ENCODE data around the gene TEX26.

TEX26 gene

DNA sequence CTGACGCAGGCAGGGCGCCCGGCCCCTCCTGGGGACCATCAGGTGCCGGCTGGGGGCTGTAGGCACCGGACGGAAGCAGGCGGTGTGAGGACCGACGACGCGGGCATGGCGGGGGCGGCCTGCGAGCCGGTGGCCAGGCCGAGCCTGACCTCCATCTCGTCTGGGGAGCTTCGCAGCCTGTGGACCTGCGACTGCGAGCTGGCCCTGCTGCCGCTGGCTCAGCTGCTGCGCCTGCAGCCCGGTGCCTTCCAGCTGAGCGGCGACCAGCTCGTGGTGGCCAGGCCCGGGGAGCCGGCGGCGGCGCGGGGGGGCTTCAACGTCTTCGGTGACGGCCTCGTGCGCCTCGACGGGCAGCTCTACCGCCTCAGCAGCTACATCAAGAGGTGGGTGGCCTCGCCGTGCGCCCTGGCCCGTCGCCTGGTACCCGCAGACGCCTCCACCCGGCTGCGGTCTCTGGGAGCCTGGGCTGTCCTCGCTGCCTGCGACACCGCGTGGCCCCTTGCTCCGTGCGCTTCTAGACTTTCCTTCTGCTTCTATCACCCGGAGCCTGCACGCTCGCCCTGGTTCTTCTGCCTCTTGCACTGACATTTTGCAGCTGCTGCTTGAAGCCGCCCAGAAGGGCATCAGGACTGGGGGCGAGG, 25.9 kb upstream of the TEX26 start:
- no peak overlapping the region for H3K4me3 ChIP-seq (ENCODE audit: low read depth, low read length)
- no peak for DNase-seq (ENCODE audit: low read depth)
- TF ChIP-seq, protein P1, sequence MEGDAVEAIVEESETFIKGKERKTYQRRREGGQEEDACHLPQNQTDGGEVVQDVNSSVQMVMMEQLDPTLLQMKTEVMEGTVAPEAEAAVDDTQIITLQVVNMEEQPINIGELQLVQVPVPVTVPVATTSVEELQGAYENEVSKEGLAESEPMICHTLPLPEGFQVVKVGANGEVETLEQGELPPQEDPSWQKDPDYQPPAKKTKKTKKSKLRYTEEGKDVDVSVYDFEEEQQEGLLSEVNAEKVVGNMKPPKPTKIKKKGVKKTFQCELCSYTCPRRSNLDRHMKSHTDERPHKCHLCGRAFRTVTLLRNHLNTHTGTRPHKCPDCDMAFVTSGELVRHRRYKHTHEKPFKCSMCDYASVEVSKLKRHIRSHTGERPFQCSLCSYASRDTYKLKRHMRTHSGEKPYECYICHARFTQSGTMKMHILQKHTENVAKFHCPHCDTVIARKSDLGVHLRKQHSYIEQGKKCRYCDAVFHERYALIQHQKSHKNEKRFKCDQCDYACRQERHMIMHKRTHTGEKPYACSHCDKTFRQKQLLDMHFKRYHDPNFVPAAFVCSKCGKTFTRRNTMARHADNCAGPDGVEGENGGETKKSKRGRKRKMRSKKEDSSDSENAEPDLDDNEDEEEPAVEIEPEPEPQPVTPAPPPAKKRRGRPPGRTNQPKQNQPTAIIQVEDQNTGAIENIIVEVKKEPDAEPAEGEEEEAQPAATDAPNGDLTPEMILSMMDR (IDR thresholded peaks at IDR 0.05; ENCODE audit: control insufficient read depth, extremely low read depth, insufficient read depth), result no peak

DNA sequence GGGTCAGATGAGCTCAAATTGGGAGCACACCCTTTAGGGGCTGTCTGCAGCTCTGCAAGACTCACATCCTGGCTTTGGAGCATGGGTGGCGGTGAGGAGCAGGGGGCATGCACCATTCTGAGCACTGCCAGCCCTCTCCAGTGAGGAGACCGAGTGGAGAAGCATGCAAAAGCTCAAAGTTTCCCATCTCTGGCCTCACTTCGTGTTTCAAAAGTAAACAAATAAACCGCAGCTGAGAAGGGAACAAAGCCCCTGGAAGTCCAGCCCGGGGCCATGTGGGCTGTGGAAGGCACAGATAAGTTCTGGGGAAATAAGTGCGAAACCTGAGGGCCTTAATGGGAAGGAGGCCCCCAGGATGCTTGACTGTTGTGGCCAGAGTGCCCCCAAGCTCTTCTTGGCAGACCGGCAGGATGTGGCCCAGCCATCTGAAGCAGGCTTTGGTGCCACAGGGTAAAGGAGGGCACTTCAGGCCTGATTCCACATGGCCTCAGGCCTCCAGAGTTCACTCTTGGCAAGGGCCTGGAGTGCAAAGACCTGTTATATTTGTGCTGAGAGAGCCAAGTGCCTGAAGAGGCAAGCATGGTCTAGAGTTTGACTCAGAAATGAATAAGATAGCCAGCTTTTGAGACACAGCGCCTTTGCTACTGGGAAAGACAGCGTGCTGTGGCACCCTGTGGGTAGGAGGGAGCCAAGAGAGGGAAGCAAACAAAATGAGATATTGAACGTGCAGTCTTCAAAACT, 25.2 kb upstream of the TEX26 start:
- TF ChIP-seq, protein P1 (IDR thresholded peaks at IDR 0.05; ENCODE audit: control insufficient read depth, extremely low read depth, insufficient read depth), result no peak
- DNase-seq (ENCODE audit: low read depth), result no peak
- no peak overlapping the region for H3K4me3 ChIP-seq (ENCODE audit: low read depth, low read length)

DNA sequence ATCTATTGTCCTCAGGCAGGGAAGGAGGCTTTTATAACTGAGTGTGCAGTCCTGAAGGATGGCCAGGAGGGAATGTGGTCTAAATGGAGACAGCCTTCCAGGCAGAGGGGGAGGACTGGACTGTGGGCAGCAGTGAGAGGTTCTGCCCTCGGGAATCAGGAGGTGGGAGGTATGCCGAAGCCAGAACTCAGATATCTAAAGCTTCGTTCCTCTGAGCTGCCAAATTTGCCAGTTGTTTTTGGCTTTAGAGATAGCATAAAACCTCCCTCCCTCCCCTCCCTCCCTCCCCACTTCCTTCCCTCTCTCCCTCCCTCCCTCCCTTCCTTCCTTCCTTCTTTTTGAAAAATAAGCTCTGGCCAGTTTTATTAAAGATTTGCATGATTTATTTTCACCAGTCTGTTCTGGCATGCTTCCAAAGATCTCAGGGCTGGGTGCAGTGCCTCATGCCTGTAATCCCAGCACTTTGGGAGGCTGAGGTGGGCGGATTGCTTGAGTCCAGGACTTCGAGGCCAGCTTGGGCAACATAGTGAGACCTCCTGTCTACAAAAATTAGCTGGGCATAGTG, 24.0 kb upstream of the TEX26 start:
- TF ChIP-seq, protein P1 (IDR thresholded peaks at IDR 0.05; ENCODE audit: control insufficient read depth, extremely low read depth, insufficient read depth), result no peak
- DNase-seq (ENCODE audit: low read depth), result no peak
- no peak overlapping the region for H3K4me3 ChIP-seq (ENCODE audit: low read depth, low read length)

DNA sequence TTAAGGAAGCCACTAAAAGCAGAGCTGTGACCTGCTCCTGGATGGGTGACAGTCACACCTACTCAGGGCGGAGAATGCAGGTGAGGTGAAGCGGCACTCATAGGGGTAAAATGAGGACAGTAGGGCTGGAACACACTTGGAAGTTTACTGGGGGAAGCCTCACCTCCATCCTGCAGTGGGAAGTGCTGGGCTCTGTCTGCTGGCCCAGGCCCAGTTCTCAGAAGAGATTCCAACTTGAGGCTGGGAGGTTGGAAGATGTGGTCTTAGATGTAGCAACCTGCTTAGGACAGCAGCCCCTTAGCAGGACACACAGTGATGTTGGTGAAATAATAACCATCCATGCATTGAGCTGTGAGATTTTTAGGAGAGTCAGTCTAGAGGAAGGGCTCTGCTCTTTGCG, 21.8 kb upstream of the TEX26 start:
- no peak for DNase-seq (ENCODE audit: low read depth)
- H3K4me3 ChIP-seq (ENCODE audit: low read depth, low read length), result no peak overlapping the region
- TF ChIP-seq, protein P1 (IDR thresholded peaks at IDR 0.05; ENCODE audit: control insufficient read depth, extremely low read depth, insufficient read depth), result no peak

DNA sequence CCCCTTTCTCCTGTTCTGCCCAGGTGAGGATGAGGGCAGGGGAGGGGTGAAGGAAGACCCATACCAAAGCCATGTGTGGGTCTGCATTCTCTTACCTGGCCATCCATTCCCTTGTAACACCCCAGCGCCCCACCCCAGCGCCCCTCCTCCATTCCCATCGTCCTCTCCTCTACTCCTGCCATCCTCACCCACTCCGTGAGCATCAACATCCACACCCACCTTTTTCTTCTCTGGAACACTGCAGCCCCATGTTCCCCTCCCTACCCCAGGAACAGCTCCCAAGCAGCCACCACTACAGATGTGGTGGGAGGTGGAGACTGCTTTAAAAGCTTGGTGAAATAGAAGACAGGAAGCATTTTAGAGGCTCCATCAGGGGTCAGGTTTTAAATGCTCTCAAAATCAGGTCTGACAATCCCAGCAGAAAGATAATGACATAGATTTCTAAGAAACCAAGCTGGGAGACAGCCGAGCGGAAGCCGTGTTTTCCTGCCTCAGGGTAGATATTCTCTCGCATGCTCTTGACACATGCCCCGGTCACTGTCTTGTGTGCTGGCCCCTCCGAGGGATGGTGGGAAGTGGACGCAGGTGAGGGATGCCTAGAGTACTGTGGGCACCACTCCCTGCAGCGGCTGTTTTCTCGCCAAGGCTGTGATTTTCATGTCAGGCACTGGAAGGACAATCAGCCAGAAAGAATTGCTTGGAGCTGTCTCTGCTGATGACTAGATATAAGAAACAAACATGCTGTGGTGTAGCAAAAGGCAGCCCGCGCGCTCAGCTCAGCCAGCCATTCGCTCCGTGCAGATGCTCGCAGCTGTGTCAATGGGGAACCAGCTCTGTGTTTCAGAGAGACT, 16.5 kb upstream of the TEX26 start:
- no peak overlapping the region for H3K4me3 ChIP-seq (ENCODE audit: low read depth, low read length)
- no peak for DNase-seq (ENCODE audit: low read depth)
- TF ChIP-seq, protein P1 (IDR thresholded peaks at IDR 0.05; ENCODE audit: control insufficient read depth, extremely low read depth, insufficient read depth), result no peak

DNA sequence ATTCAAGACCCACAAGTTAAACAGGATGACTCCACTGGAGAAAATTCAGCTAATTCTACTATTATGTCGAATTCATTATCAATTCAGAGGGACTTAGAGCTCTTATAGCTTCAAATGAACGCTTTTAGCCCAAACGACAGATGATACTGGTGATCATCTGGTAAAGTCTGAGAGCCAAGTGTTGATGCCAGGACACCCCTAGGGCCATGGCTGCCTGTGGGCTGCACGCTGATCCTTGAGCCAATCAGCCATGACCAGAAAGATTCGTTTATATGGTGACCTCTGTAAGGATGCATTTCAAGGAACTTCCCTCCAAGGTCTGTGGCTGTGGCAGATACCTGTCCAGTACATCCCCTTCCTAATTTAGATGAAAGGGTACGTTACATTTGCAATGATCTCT, 15.5 kb upstream of the TEX26 start:
- no peak for DNase-seq (ENCODE audit: low read depth)
- TF ChIP-seq, protein P1 (IDR thresholded peaks at IDR 0.05; ENCODE audit: control insufficient read depth, extremely low read depth, insufficient read depth), result no peak
- no peak overlapping the region for H3K4me3 ChIP-seq (ENCODE audit: low read depth, low read length)

Measured in LNCaP clone FGC (cell line).